Bronchial epithelial cell (primary cell): ENCODE measurements around the gene GHSR. TPM values are rescaled to one million over a fixed set of nuclear protein-coding genes. Genes with fewer than 3 reads are reported as not detected.
A peak's percentile ranks its signal among the peaks of the same experiment; 100 is the strongest.
"Not testable (repeated sequence)": the region's sequence is repeated elsewhere in the genome, so short reads cannot be mapped to it uniquely, and the experiment has no call there.

Source experiments
- DNase-seq: peaks from one replicate; pipeline ENCODE4 v3.0.0-alpha.2; 2010; ENCODE audit warnings: low read depth
- FAIRE-seq: peaks from 2 replicates; lab custom pipeline; 2011; peaks lifted over from hg19 to GRCh38; lab: Jason Lieb, UNC
- H3K27me3 ChIP-seq: 2 replicates; pipeline ENCODE4 v1.5.1; 2011; ENCODE audit warnings: low read length; ENCODE audit not compliant: control insufficient read depth, insufficient read depth
- H3K36me3 ChIP-seq: 2 replicates; pipeline ENCODE4 v1.5.1; 2011; ENCODE audit warnings: low read length; ENCODE audit not compliant: control insufficient read depth, insufficient read depth
- H3K4me3 ChIP-seq: 2 replicates; pipeline ENCODE4 v1.5.1; 2011; ENCODE audit warnings: mild to moderate bottlenecking, low read depth, low read length, control low read depth
- total RNA-seq: library from RNA; depleted of rRNA; stranded (reverse); fragments of >200 nt; gene quantifications from 2 replicates; pipeline ENCODE4 v1.2.1, GENCODE V29; 2014
- TF ChIP-seq, protein P1 (sequence below): IDR thresholded peaks from 2 replicates; pipeline ENCODE4 v1.5.1; 2011; ENCODE audit warnings: mild to moderate bottlenecking, moderate library complexity, low read length, control low read depth, inconsistent platforms; ENCODE audit not compliant: insufficient read depth, severe bottlenecking

GHSR gene
- not detected in 2 replicates for total RNA-seq

- H3K4me3 ChIP-seq: no peak within 1 kb of the TSS
- no peaks in the 10 kb centered on the region for H3K36me3 ChIP-seq
- DNase-seq (no peak), FAIRE-seq (no peak)
- TF ChIP-seq, protein P1, sequence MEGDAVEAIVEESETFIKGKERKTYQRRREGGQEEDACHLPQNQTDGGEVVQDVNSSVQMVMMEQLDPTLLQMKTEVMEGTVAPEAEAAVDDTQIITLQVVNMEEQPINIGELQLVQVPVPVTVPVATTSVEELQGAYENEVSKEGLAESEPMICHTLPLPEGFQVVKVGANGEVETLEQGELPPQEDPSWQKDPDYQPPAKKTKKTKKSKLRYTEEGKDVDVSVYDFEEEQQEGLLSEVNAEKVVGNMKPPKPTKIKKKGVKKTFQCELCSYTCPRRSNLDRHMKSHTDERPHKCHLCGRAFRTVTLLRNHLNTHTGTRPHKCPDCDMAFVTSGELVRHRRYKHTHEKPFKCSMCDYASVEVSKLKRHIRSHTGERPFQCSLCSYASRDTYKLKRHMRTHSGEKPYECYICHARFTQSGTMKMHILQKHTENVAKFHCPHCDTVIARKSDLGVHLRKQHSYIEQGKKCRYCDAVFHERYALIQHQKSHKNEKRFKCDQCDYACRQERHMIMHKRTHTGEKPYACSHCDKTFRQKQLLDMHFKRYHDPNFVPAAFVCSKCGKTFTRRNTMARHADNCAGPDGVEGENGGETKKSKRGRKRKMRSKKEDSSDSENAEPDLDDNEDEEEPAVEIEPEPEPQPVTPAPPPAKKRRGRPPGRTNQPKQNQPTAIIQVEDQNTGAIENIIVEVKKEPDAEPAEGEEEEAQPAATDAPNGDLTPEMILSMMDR: no peak
- peaks cover 40% of the 10 kb centered on the region for H3K27me3 ChIP-seq
These were observed at the start of gene GHSR for GRCh38 chr3:172447611-172448579. GHSR (minus strand) TSS chr3:172448456; CDS start chr3:172448413, 43 bp downstream.

GRCh38 chr3:172490198-172490669, 42.0 kb upstream of the GHSR start:
- H3K27me3 ChIP-seq, H3K4me3 ChIP-seq, H3K36me3 ChIP-seq, FAIRE-seq: not testable (repeated sequence)
- DNase-seq: peak; percentile 66
- TF ChIP-seq, protein P1: peak; percentile 67

DNA sequence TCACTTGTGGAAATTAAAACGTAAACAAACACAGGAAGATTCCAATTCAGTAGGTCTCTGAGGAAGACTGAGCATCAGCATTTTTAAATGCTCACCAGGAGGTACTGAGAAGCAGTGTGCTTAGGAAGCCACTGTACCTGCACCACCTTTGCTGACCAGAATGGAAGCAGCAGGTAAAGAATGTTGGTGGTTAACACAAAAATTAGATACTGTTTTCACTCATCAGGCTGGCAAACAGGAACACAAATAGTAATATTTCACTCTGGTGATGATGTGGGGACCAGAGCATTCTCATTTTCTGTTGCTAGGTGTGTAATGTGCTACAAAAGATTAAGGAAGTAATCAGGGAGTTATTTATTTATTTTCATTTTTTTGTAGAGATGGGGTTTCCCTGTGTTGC, 29.9 kb upstream of the GHSR start:
- Histone ChIP-seq H3K4me3 (no peak overlapping the region), H3K36me3 (no peaks in the 10 kb centered on the region), H3K27me3 (no peaks in the 10 kb centered on the region)
- DNase-seq (no peak), FAIRE-seq (no peak)
- TF ChIP-seq, protein P1: no peak

DNA sequence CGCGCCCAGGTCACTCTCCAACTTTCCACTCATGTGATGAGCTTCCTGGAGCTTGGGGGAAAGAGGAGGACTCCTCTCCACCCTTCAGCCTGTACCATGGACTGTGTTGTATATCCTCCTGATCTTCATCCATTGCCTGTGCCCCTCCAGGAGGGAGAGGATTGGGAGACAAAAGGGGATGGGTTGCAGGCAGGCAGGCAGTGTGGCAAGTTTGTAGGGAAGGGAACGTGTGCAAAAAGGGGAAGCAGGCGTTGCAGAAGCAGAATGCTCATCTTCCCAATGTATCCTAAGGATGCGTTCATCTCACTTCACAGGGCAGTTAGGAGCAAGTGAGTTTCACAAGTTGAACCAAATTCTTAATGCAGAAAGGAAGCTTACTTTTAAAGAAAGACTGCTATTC, 28.1 kb upstream of the GHSR start:
- no peaks in the 10 kb centered on the region for H3K27me3 ChIP-seq
- TF ChIP-seq, protein P1: no peak
- H3K4me3 ChIP-seq: no peak overlapping the region
- no peak for FAIRE-seq
- no peaks in the 10 kb centered on the region for H3K36me3 ChIP-seq
- DNase-seq: no peak

DNA sequence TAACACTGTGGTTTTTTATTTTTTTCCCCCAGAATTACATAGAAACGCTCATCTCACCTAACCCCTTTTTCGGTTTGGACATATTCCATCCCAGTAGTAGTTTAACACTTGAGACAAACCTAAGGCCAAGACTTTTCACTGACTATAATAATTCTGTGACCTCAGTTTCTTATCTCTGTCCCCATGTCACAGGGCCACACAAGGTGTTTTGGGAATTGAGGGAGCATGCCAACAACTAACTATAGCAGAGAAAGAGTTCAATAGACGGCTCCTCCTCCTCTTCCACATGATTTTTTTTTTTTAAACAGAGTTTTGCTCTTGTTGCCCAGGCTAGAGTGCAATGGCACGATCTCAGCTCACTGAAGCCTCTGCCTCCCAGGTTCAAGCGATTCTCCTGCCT, 27.4 kb upstream of the GHSR start:
- Histone ChIP-seq H3K27me3 (no peaks in the 10 kb centered on the region), H3K36me3 (no peaks in the 10 kb centered on the region), H3K4me3 (no peak overlapping the region)
- DNase-seq (no peak), FAIRE-seq (no peak)
- TF ChIP-seq, protein P1: no peak
